Endothelial cell of umbilical vein (primary cell): ENCODE data around the gene MIER2. TPM values are rescaled to one million over a fixed set of nuclear protein-coding genes. Genes with fewer than 3 reads are reported as not detected.

Experiments used
- BruUV-seq: library from RNA; stranded (reverse); fragments of 400-500 nt; replicated peaks from 2 replicates; lab custom pipeline; 2021; lab: Mats Ljungman, UMichigan
- CTCF ChIA-PET: fragments of 300-600, 350-600 bp; sonication (Branson Sonifier 250); formaldehyde crosslinking; loops from one replicate; lab custom pipeline; 2021; ENCODE audit warnings: antibody characterized with exemption, inconsistent platforms; lab: Charles Lee
- POLR2A ChIA-PET: fragments of 300-600, 350-600 bp; sonication (Branson Sonifier 250); formaldehyde crosslinking; loops from one replicate; lab custom pipeline; 2021; ENCODE audit warnings: antibody characterized with exemption, inconsistent platforms; lab: Charles Lee
- DNase-seq: peaks from one replicate; pipeline ENCODE4 v3.0.0-alpha.2; 2011; ENCODE audit warnings: low read depth, low spot score
- FAIRE-seq: peaks from 2 replicates; lab custom pipeline; 2011; peaks lifted over from hg19 to GRCh38; lab: Jason Lieb, UNC
- H2AFZ ChIP-seq: 2 replicates; pipeline ENCODE4 v1.6.0; 2012; ENCODE audit warnings: low read depth, low read length, control low read depth, inconsistent platforms
- H3K27ac ChIP-seq: 2 replicates; pipeline ENCODE4 v1.5.1; 2011; ENCODE audit warnings: low read depth, mild to moderate bottlenecking, control low read depth, low read length, moderate library complexity; ENCODE audit not compliant: insufficient read depth
- H3K27me3 ChIP-seq, 2 experiments: 2 replicates each; pipeline versions ENCODE4 v1.6.0 to v1.6.1; 2011; ENCODE audit warnings: low read length in 2 of 2, mixed read lengths in 1 of 2; ENCODE audit not compliant: control insufficient read depth in 2 of 2, insufficient read depth in 2 of 2
- H3K36me3 ChIP-seq, 2 experiments: 2 replicates in 1 of 2; 3 replicates in 1 of 2; pipeline ENCODE4 v1.5.1; 2011; ENCODE audit warnings: low read length in 2 of 2, mild to moderate bottlenecking in 1 of 2, moderate library complexity in 1 of 2; ENCODE audit not compliant: control insufficient read depth in 2 of 2, insufficient read depth in 2 of 2; ENCODE audit errors: extremely low read depth in 1 of 2
- H3K4me1 ChIP-seq: 3 replicates; pipeline ENCODE4 v1.5.1; 2011; ENCODE audit warnings: mild to moderate bottlenecking, low read length; ENCODE audit not compliant: control insufficient read depth, insufficient read depth; ENCODE audit errors: extremely low read depth
- H3K4me2 ChIP-seq: 2 replicates; pipeline ENCODE4 v1.6.1; 2011; ENCODE audit warnings: low read length, control low read depth, mixed read lengths; ENCODE audit not compliant: insufficient read depth
- H3K4me3 ChIP-seq, 3 experiments: fragments of 200-600 bp in 1 of 3; sonication (generic), shearing (Covaris generic) in 1 of 3; replicated peaks in 1 of 3; 2 replicates each; pipeline ENCODE4 v1.5.1; 2011 to 2016; ENCODE audit warnings: control low read depth in 3 of 3, low read length in 3 of 3, mild to moderate bottlenecking in 2 of 3, inconsistent platforms in 1 of 3, low read depth in 1 of 3, moderate library complexity in 1 of 3; ENCODE audit not compliant: insufficient read depth in 1 of 3
- H3K79me2 ChIP-seq: 2 replicates; pipeline ENCODE4 v1.6.0; 2012; ENCODE audit warnings: low read length, inconsistent platforms; ENCODE audit not compliant: control insufficient read depth, insufficient read depth
- H3K9ac ChIP-seq: replicated peaks from 2 replicates; pipeline ENCODE3; 2011; ENCODE audit warnings: low read length, control low read depth; ENCODE audit not compliant: insufficient read depth; ENCODE audit errors: extremely low read depth
- H3K9me1 ChIP-seq: replicated peaks from 3 replicates; pipeline ENCODE4 v1.6.0; 2011; ENCODE audit warnings: mild to moderate bottlenecking, low read length; ENCODE audit not compliant: control insufficient read depth, insufficient read depth; ENCODE audit errors: extremely low read depth
- H3K9me3 ChIP-seq: replicated peaks from 2 replicates; pipeline ENCODE4 v1.5.1; 2012; ENCODE audit warnings: low read length, inconsistent platforms; ENCODE audit not compliant: control insufficient read depth, insufficient read depth
- H4K20me1 ChIP-seq: replicated peaks from 2 replicates; pipeline ENCODE3; 2011; ENCODE audit warnings: mild to moderate bottlenecking, low read length; ENCODE audit not compliant: control insufficient read depth, insufficient read depth; ENCODE audit errors: extremely low read depth
- CTCF ChIP-seq, 2 donors: IDR thresholded peaks; 1 replicate in 1 of 2; 2 replicates in 1 of 2; pipeline ENCODE4 v1.5.1; 2011; ENCODE audit warnings: low read length in 2 of 2, mild to moderate bottlenecking in 2 of 2, moderate library complexity in 2 of 2, control low read depth in 1 of 2, inconsistent platforms in 1 of 2, low read depth in 1 of 2; ENCODE audit not compliant: insufficient read depth in 1 of 2; ENCODE audit errors: extremely low read depth in 1 of 2
- EZH2 ChIP-seq: IDR thresholded peaks from 2 replicates; pipeline ENCODE4 v1.6.1; 2012; ENCODE audit warnings: borderline replicate concordance, low read depth, mild to moderate bottlenecking, moderate library complexity, low read length, inconsistent platforms; ENCODE audit not compliant: severe bottlenecking
- FOS ChIP-seq: IDR thresholded peaks from 2 replicates; pipeline ENCODE4 v1.6.1; 2011; ENCODE audit warnings: mild to moderate bottlenecking, low read length, moderate library complexity, borderline replicate concordance; ENCODE audit not compliant: insufficient read depth
- GATA2 ChIP-seq: IDR thresholded peaks from 2 replicates; pipeline ENCODE4 v1.7.0; 2011; ENCODE audit warnings: low read depth, mild to moderate bottlenecking, moderate library complexity, mixed read lengths, low read length; ENCODE audit not compliant: insufficient read length, insufficient read depth
- JUN ChIP-seq: IDR thresholded peaks from 2 replicates; pipeline ENCODE4 v1.6.1; 2011; ENCODE audit warnings: borderline replicate concordance, low read depth; ENCODE audit not compliant: insufficient read length, insufficient read depth
- MAX ChIP-seq: IDR thresholded peaks from 2 replicates; pipeline ENCODE4 v1.6.1; 2011; ENCODE audit not compliant: insufficient read depth, insufficient read length
- MYC ChIP-seq: IDR thresholded peaks from one replicate; pipeline ENCODE4 v1.6.1; 2011; ENCODE audit warnings: mild to moderate bottlenecking, low read depth, low read length
- POLR2A ChIP-seq: IDR thresholded peaks from 2 replicates; pipeline ENCODE4 v1.6.1; 2012; ENCODE audit warnings: low read depth, mild to moderate bottlenecking, control low read depth, low read length
- POLR2AphosphoS5 ChIP-seq: IDR thresholded peaks from 2 replicates; pipeline ENCODE4 v1.6.1; 2012; ENCODE audit warnings: low read depth, mild to moderate bottlenecking, control low read depth, low read length, moderate library complexity; ENCODE audit not compliant: insufficient read depth
- dilution Hi-C: fragments of 300-500 bp; cut with MboI; formaldehyde crosslinking; loops from one replicate; pipeline ENCODE4 v1.15.0; 2019; ENCODE audit warnings: low sequenced_read_pairs; ENCODE audit not compliant: extremely low pct_ligation_motif_present
- intact Hi-C: fragments of 100-400 bp; cut with micrococcal nuclease; formaldehyde crosslinking; loops from one replicate; pipeline ENCODE4 v1.10.0; 2022
- polyA plus RNA-seq, 4 experiments: library from polyadenylated mRNA; depleted of rRNA in 3 of 4; stranded (reverse) in 3 of 4; unstranded in 1 of 4; fragments of >200 nt; gene quantifications; 2 replicates each; pipeline versions ENCODE4 v1.2.1 to v1.2.3, GENCODE V29; 2011 to 2012; ENCODE audit warnings: missing spikeins in 1 of 4
- total RNA-seq: library from RNA; stranded (reverse); gene quantifications from 2 replicates; pipeline ENCODE4 v1.2.3, GENCODE V29; 2021

MIER2 gene
- total and polyA plus RNA-seq, 2 donors (not counting 3 experiments of a cell fraction or from before 2014, with no cell fraction given), result 20.3 to 44.9 TPM

- Histone ChIP-seq H3K9ac (no peak overlapping the region), H3K9me1 (no peaks in the 10 kb centered on the region), H2AFZ (no peak overlapping the region), H3K36me3 (no peaks in the 10 kb centered on the region), H3K79me2 (no peaks in the 10 kb centered on the region), H3K4me2 (no peak overlapping the region), H3K27me3 (peaks cover 0 to 3% of the 10 kb centered on the region in 2 experiments), H3K27ac (no peak overlapping the region), H4K20me1 (no peaks in the 10 kb centered on the region), H3K9me3 (no peaks in the 10 kb centered on the region), H3K4me1 (no peaks in the 10 kb centered on the region), H3K4me3 (no peak overlapping the region)
- DNase-seq (no peak), FAIRE-seq (no peak)
- ChIA-PET POLR2A (no interaction called here), CTCF (interaction anchor here (0.8 to 1.2 kb wide), 2 partner anchors 66 to 144 kb away, joined by 3 read pairs; no protein-coding TSS in a partner anchor)
- dilution Hi-C loops (no loop called here), intact Hi-C loops (no loop called here)
- TF ChIP-seq POLR2AphosphoS5 (no peak), MAX (no peak), CTCF (IDR thresholded peaks at IDR 0.05; ENCODE audit: extremely low read depth in 1 of 2, insufficient read depth in 1 of 2, low read depth in 1 of 2, low read length in 2 of 2) (no peak), MYC (no peak), GATA2 (no peak)
- BruUV-seq, result no TSS peak
Observed at GRCh38 chr19:362154-362553, 17.6 kb upstream of the MIER2 start.

GRCh38 chr19:359653-359925 lies 15.0 kb upstream of the MIER2 start:
- no peaks in the 10 kb centered on the region for H4K20me1 ChIP-seq
- dilution Hi-C loops (no loop called here), intact Hi-C loops (no loop called here)
- no TSS peak for BruUV-seq
- H3K36me3 ChIP-seq, result no peaks in the 10 kb centered on the region
- H3K79me2 ChIP-seq, result no peaks in the 10 kb centered on the region
- FAIRE-seq (no peak), DNase-seq (no peak)
- TF ChIP-seq POLR2AphosphoS5 (no peak), GATA2 (no peak), JUN (no peak), FOS (no peak), CTCF (IDR thresholded peaks at IDR 0.05; ENCODE audit: extremely low read depth in 1 of 2, insufficient read depth in 1 of 2, low read depth in 1 of 2, low read length in 2 of 2) (no peak), MYC (no peak), POLR2A (no peak), MAX (no peak), EZH2 (no peak)
- H3K4me3 ChIP-seq, result no peak overlapping the region
- ChIA-PET CTCF (no interaction called here), POLR2A (no interaction called here)
- no peak overlapping the region for H3K9ac ChIP-seq
- no peaks in the 10 kb centered on the region for H3K9me1 ChIP-seq
- no peak overlapping the region for H3K4me2 ChIP-seq
- H3K27ac ChIP-seq, result no peak overlapping the region
- H3K9me3 ChIP-seq, result no peaks in the 10 kb centered on the region
- no peaks in the 10 kb centered on the region for H3K4me1 ChIP-seq
- H3K27me3 ChIP-seq, result no peaks in the 10 kb centered on the region
- H2AFZ ChIP-seq, result no peak overlapping the region
